Activated T-helper 1 cell treated with Interleukin-2 at 50 U/mL for 16 hours (primary cell): Measurements from ENCODE around the gene GM2A.
"Not testable (repeated sequence)": the region's sequence is repeated elsewhere in the genome, so short reads cannot be mapped to it uniquely, and the experiment has no call there.

ENCODE experiments used
- DNase-seq: peaks from one replicate; pipeline ENCODE4 v3.0.0-alpha.2; 2020; ENCODE audit warnings: low read depth

Gene GM2A

DNA sequence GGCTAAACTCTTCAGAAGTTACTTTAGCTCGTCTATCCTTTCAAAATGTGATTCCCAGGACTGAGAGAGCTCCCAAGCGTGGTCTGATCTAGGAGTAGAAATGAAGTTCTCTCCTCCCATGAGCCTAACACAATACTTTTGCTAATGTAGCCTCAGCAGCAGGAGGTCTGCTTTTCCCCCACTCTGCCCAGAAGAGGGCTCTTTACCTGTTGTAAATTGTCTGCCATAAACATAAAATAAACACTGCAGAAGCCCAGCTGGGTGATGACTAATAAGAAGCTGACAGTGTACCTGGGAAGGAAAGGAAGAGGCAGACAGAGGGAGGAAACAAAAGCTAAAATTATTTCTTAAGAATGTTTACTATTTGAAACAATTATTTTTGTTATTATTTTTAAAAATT is 35.2 kb downstream of the GM2A start:
- no peak for DNase-seq

DNA sequence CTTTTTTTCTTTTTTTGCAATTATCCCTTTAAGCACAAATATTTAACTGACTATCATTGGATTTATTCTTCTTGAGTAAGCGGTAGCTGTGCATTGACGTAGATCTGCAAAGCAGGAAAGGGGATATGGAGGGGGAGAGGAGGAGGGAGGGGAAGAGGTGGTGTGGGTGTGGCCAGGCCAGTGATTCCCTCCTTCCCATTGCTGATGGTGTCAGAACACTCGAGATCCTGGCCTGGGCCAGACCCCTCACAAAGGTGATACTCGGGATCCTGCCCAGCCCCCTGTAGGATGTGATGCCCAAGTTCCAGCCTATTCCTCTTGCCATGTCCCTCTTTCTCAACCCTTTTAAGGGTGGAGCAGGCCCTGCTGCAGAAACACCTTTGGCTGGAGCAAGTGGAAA is 40.6 kb downstream of the GM2A start:
- DNase-seq = no peak

DNA sequence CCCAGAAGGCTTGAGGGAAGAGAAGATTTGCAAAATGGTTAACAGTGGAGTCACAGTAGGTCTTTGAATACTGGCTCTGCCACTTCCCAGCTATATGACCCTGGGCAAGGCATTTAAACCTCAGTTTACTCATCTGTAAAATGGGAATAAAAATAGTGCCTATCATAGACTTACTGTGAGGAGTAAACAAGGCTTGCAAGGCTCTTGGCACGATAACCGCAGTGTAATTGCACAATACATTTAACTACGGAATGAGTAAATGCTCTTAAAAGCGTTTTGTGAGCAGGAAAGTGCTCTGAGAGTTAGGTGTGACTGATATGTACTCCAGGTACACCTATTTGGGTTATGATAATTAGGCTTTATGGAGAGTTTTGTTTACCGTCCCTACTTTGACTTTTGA is 42.2 kb downstream of the GM2A start:
- no peak for DNase-seq

DNA sequence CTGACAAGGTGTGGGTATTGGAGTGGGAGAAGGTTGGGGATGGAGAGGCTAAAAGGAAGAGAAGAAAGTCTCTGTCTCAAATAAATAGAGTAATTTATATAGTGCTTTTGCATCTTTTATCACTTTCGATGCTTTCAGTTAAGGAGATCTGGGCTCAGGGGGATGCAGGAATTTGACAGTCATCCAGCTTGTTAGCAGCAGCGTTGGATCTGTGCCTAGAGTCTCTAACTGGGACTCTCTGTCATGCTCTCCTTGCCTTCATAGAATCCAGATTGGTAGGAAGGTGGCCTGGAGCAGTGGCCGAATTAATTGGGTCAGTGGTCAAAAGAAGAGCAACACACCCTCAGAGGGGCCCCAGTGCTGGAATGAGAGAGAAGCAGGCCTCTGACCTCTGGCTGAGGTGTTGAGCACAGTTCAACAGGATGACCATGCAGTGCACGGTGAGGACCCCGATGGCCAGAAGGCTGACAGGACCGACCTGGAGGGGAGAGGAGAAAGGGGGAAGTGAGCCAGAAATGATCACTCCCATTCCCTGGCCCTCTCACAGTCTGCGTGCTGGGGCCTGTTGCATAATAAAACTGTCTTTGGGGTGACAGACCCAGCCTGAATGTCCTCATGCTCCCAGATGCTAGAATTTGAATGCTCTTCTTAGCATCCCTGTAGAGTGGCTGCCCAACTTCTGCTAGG is 42.9 kb downstream of the GM2A start:
- DNase-seq = no peak

DNA sequence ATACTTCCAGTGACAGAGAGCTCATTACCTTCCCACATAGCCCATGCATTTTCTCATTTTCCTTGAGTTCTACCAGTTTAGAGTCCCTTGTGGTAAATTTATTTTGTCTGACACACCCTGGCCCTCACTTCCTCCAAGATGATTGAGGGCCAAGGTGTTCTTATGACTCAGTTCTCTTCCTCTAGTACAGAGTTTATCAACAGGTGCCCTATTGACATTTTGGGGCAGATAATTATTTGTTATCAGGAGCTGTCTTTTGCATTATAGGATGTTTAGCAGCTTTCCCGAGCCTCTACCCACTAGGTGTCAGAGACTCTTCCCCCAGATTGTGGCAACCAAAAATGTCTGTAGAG is 43.5 kb downstream of the GM2A start:
- no peak for DNase-seq

DNA sequence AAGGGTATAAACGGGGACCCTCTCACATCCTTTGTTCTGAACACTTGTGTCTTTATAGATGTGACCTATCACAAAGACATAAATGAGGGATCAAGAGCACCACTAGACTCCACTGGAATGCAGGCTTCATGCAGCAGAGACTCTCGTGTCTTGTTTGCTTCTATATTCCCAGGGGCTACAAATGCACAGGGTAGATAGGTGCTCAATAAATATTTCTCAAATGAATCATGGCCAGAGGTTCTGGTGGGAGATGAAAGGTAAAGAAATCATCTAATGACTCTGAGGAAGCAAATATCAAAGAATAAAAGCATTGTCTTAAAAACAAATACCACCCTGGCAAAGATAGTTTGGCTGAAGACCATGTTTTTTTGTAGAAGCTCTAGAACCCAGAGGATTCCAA is 44.0 kb downstream of the GM2A start:
- no peak for DNase-seq

DNA sequence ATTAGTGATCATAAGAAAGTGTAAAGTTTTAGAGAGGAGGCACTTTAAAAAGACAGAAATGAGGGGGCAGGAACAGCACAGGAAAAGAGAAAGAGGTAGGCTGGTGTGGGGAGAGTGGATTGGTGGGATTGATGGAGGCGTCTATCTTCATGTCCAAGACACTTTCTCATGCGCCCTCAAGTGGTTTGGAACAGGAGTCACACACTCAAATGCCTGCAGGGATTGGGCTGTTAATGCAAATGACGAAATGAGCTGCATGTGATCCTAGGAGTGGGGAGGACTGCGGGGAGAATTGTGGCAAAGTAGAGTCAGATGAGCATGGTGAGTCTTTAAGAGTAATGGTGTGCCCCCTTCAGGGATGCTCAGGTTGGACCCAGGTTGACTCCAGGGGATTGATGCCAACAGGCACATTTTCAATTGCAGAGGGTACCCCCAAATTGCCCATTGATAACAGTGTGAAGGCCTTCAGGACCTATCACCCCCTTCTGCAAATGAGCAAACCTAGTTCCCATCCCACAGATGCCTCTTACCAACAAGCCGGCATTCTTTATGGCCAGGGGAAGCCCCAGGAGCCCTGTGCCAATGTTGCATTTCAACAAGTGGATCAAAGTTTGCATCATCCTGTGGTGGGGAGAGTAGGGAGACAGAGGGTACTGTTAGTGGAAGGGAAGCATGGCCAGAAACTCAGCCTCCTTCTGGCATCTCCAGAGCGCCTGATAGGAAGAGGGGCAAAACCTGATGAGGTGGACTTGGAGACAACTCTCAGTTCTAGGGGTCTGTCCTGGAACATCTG is 45.3 kb downstream of the GM2A start:
- DNase-seq = no peak

DNA sequence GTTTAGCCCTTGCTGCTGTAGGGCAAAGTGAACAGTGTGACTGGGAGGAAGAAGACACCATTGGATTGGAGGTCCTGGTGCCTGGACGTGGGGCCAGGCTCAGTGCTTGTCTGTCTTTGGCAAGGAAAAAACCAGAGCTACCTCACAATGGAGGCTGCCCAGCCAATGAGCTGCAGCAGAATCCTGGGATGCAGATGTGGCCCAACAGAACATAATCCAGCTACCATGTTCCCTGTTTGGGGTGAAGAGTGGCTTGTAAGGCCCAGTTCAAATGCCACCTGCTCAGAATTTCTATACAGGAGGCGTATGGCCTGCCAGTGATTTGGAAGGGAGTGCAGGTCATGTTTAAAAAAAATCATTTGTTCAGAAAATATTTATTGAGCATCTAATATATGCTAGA is 50.7 kb downstream of the GM2A start, which contains the start of gene SLC36A3:
Gene SLC36A3, minus strand, starts transcription at position 101 of the 400 bp plus-strand sequence. CDS start 412 bp downstream, outside the sequence.
- DNase-seq = no peak

DNA sequence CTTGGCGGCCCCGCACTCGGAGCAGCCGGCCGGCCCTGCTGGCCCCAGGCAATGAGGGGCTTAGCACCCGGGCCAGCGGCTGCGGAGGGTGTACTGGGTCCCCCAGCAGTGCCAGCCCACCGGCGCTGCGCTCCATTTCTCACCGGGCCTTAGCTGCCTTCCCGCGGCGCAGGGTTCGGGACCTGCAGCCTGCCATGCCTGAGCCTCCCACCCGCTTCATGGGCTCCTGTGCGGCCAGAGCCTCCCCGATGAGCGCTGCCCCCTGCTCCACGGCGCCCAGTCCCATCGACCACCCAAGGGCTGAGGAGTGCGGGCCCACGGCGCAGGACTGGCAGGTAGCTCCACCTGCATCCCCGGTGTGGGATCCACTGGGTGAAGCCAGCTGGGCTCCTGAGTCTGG is 56.3 kb downstream of the GM2A start:
- not testable (repeated sequence) for DNase-seq

DNA sequence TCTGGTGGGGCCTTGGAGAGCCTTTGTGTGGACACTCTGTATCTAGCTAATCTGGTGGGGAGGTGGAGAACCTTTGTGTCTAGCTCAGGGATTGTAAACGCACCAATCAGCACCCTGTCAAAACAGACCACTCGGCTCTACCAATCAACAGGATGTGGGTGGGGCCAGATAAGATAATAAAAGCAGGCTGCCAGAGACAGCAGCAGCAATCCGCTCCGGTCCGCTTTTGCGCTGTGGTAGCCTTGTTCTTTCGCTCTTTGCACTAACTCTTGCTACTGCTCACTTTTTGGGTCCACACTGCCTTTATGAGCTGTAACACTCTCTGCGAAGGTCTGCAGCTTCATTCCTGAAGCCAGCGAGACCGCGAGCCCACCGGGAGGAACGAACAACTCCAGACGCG is 56.8 kb downstream of the GM2A start:
- DNase-seq = not testable (repeated sequence)

DNA sequence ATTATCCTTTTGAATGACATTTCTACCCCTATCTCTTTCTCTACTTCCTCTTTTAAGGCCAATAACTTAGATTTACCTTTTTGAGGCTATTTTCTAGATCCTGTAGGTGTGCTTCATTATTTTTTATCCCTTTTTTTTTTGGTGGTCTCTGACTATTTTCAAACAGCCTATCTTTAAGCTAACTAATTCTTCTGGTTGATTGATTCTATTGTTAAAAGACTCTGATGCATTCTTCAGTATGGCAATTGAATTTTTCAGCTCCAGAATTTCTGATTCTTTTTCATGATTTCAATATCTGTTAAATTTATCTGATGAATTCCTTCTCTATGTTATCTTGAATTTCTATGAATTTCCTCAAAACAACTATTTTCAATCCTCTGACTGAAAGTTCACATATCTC is 57.9 kb downstream of the GM2A start:
- DNase-seq = no peak

DNA sequence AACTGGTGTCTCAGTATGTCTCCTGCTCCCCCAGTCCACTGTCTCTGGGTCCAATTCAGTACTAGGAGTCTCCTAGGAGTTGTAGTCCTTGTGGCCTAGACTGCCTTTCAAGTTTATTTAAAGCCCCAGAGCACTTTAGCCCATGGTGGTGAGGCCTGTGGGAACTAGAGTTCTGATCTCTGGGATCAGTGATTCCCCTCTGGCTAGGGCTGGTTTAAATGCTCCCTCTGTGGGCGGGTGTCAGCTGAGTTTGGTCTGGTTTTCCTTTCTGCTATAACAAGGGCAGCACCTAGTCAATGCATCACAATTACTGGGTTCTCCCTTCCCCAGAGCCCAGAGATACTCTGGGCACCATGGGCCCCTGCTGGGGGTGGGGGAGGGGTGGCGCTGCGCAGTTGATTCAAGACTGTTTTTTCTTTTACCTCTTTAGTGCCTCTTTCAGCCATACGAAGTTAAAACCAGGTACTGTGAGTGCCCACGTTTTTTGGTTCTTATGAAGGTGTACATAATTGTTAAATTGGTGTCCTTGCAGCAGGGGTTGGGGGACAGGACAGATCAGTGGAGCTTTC is 59.9 kb downstream of the GM2A start:
- no peak for DNase-seq

DNA sequence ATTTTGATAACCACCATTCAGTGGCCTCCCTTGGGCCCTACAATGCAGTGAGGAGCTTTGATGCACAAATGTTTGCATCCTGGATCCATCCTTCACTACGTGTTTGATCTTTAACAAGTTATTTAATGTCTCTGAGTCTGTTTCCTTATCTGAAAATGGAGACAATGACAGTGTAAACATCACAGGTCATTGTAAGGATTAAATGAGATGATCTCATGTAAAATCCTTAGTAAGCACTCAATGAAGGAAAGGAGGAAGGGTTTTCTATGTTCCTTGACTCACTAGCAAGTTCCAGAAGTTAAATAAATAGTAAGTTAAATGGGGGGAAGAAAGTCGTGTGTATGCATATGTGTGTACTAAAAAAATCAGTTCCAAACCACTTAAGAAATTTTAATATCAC is 60.4 kb downstream of the GM2A start:
- no peak for DNase-seq

DNA sequence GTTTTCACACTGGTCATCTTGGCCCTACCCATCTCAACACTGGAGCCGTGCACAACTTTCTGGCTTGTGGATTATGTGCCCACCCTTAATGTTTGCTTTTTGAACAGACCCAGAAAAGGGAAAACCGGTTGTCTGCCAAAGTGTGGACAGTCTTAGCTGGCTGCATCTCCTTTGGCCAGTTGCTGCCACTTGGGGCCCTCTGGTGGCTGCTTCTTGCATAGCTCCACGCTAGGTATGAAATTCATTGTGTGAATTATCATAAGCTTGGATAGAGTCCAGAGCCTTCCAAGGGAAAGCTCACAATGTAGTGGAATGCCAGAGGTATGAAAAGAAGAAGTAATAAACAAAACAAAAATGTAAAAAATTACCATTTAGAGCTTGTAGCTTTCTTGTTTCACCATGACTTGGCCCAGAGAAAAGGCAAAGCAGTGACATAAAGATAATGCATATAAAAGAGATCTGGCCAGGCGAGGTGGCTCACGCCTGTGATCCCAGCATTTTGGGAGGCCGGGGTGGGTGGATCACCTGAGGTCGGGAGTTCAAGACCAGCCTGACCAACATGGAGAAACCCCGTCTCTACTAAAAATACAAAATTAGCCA is 63.1 kb downstream of the GM2A start:
- DNase-seq = no peak

DNA sequence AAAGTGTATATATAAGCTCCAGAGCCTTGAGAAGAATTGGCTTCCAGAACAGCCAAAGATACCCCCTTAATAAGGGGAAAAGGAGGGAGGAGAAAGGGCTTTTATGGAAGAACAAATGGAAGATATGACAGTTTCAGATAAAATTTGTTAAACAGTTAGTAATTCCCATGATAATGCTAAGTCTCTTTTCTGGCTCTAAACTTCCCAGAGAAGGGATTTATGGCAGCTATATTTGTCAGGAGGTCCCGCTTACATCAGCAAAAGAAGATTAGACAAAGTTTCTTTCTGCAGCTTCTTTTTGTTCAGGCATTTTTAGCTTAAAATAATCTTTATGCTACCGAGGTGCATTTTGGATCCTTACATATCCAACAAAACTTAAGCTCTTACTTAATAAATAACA is 64.9 kb downstream of the GM2A start:
- no peak for DNase-seq

DNA sequence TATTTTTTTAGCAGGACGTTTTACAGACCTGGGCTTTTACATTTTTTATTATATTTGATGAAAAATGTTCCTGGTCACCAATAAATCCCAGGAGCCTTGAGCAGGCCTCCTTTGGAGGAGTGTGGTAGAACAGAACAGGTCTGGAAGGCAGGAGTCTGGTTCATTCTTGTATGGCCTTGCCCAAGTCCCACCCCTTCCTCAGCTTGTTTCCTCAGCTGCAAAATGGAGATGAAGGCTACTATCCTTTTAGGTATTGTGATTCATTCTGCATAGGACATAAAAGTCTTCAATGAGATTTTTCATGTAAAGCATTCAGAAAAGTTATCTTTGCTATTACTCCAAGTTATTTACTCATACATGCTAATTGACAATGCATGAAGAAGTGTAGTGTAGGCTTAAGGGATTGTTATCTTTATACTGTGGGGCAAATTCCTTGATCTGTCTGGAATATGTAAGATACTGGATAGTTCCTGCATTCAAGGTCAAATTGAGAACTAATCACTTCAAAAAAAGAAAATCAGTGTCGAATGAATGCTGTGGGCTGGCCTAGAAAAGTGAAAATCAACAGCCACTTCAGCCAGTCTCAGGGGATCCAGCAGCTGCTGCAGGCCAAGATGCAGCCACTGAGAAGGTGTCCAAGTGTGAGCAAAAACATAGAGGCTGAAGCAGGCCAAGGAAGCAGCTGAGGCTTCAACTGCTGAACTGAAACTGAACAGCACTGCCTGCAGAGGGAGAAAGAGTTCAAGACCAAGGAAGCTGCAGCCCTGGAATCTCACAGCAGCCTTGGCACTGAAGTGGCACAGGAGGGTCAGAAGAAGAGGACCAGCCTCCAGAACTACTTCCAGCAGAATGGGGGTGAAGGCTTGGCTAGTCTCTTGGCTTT is 66.1 kb downstream of the GM2A start:
- no peak for DNase-seq
